ENCODE measurements around the gene RBM20. TPM values are rescaled to one million over a fixed set of nuclear protein-coding genes. Genes with fewer than 3 reads are reported as not detected.

The RBM20 gene
- total and polyA plus RNA-seq, 2 experiments from 2014 or later: 3.7 to 4.0 TPM

GRCh38 chr10:110802551-110803238, 158.6 kb downstream of the RBM20 start:
- peak; percentile 74 for DNase-seq (ENCODE audit: low spot score)
- no peak for TF ChIP-seq CTCF (IDR thresholded peaks at IDR 0.05; ENCODE audit: poor library complexity)
- no peak for TF ChIP-seq EZH2 (IDR thresholded peaks at IDR 0.05; ENCODE audit: borderline replicate concordance)
- TF ChIP-seq EZH2phosphoT487 (IDR thresholded peaks at IDR 0.05; ENCODE audit: low read depth, severe bottlenecking, unreplicated experiment): no peak
- Histone ChIP-seq H3K27me3 (no peaks in the 10 kb centered on the region), H2AFZ (no peak overlapping the region), H3K9me3 (ENCODE audit: low read depth) (no peaks in the 10 kb centered on the region), H3K9me2 (replicated peaks; ENCODE audit: insufficient read depth) (no peaks in the 10 kb centered on the region), H3K4me3 (no peak overlapping the region), H3K27ac (peak overlapping the region; percentile 79), H3K4me2 (peak overlapping the region; percentile 22), H3K79me2 (peaks cover 3% of the 10 kb centered on the region), H4K20me1 (ENCODE audit: insufficient read depth, poor library complexity, severe bottlenecking) (no peaks in the 10 kb centered on the region), H3K4me1 (ENCODE audit: insufficient read depth) (peaks cover 24% of the 10 kb centered on the region), H3K36me3 (replicated peaks; ENCODE audit: insufficient read depth, low read depth) (no peaks in the 10 kb centered on the region)
- 41% methylated on average over 7 of the region's 7 CpGs for WGBS (ENCODE audit: low lambda C conversion rate, missing lambda C conversion rate)

- Histone ChIP-seq H3K4me1 (ENCODE audit: insufficient read depth) (peaks cover 24% of the 10 kb centered on the region), H3K9me3 (ENCODE audit: low read depth) (no peaks in the 10 kb centered on the region), H3K27me3 (no peaks in the 10 kb centered on the region), H3K36me3 (replicated peaks; ENCODE audit: insufficient read depth, low read depth) (no peaks in the 10 kb centered on the region), H3K27ac (peak overlapping the region; percentile 79), H3K4me2 (peak overlapping the region; percentile 22), H3K79me2 (peaks cover 3% of the 10 kb centered on the region), H3K4me3 (no peak overlapping the region), H3K9me2 (replicated peaks; ENCODE audit: insufficient read depth) (no peaks in the 10 kb centered on the region), H2AFZ (no peak overlapping the region), H4K20me1 (ENCODE audit: insufficient read depth, poor library complexity, severe bottlenecking) (no peaks in the 10 kb centered on the region)
- DNase-seq (ENCODE audit: low spot score): no peak
- WGBS (ENCODE audit: low lambda C conversion rate, missing lambda C conversion rate): 70% methylated on average over 6 of the region's 6 CpGs
- no peak for TF ChIP-seq EZH2phosphoT487 (IDR thresholded peaks at IDR 0.05; ENCODE audit: low read depth, severe bottlenecking, unreplicated experiment)
- TF ChIP-seq CTCF (IDR thresholded peaks at IDR 0.05; ENCODE audit: poor library complexity): no peak
- TF ChIP-seq EZH2 (IDR thresholded peaks at IDR 0.05; ENCODE audit: borderline replicate concordance): no peak
These were observed 159.2 kb downstream of the RBM20 start for GRCh38 chr10:110803239-110803749.

GRCh38 chr10:110803830-110804338, 159.7 kb downstream of the RBM20 start:
- Histone ChIP-seq H3K27ac (peak overlapping the region; percentile 79), H3K9me2 (replicated peaks; ENCODE audit: insufficient read depth) (no peaks in the 10 kb centered on the region), H3K27me3 (no peaks in the 10 kb centered on the region), H3K36me3 (replicated peaks; ENCODE audit: insufficient read depth, low read depth) (no peaks in the 10 kb centered on the region), H3K9me3 (ENCODE audit: low read depth) (no peaks in the 10 kb centered on the region), H3K4me2 (peak overlapping the region; percentile 53), H4K20me1 (ENCODE audit: insufficient read depth, poor library complexity, severe bottlenecking) (no peaks in the 10 kb centered on the region), H3K79me2 (peaks cover 3% of the 10 kb centered on the region), H2AFZ (peak overlapping the region; percentile 13), H3K4me1 (ENCODE audit: insufficient read depth) (peaks cover 24% of the 10 kb centered on the region), H3K4me3 (no peak overlapping the region)
- WGBS (ENCODE audit: low lambda C conversion rate, missing lambda C conversion rate): 54% methylated on average over 6 of the region's 6 CpGs
- peak; percentile 78 for DNase-seq (ENCODE audit: low spot score)
- TF ChIP-seq CTCF (IDR thresholded peaks at IDR 0.05; ENCODE audit: poor library complexity) (peak; percentile 60), EZH2phosphoT487 (IDR thresholded peaks at IDR 0.05; ENCODE audit: low read depth, severe bottlenecking, unreplicated experiment) (no peak), EZH2 (IDR thresholded peaks at IDR 0.05; ENCODE audit: borderline replicate concordance) (no peak)

All from hepatocyte (in vitro differentiated cells).